Spleen (tissue), 11 donors: ENCODE results near the gene ZDHHC14. TPM values are rescaled to one million over a fixed set of nuclear protein-coding genes. Genes with fewer than 3 reads are reported as not detected.

Experiments used
- DNase-seq: peaks from one replicate; pipeline ENCODE4 v3.0.0-alpha.2; 2020
- H3K27ac ChIP-seq, 8 donors: fragments of 200-600 bp; sonication (generic) in 7 of 8; 1 replicate in 4 of 8; 2 replicates in 4 of 8; pipeline versions ENCODE4 v1.5.0 to v1.8.0; 2016 to 2021; ENCODE audit warnings: inconsistent platforms in 4 of 8, mild to moderate bottlenecking in 4 of 8, moderate library complexity in 1 of 8
- H3K27me3 ChIP-seq, 7 donors: fragments of 200-600 bp; sonication (generic) in 6 of 7; replicated peaks in 1 of 7; 1 replicate in 4 of 7; 2 replicates in 3 of 7; pipeline versions ENCODE4 v1.5.0 to v1.8.0; 2016 to 2021; ENCODE audit warnings: inconsistent platforms in 3 of 7, mild to moderate bottlenecking in 1 of 7
- H3K36me3 ChIP-seq, 6 donors: fragments of 200-600 bp; sonication (generic) in 5 of 6; 1 replicate in 4 of 6; 2 replicates in 2 of 6; pipeline versions ENCODE4 v1.5.0 to v1.8.0; 2016 to 2021; ENCODE audit warnings: inconsistent platforms in 2 of 6
- H3K4me1 ChIP-seq, 6 donors: fragments of 200-600 bp; sonication (generic) in 5 of 6; 1 replicate in 3 of 6; 2 replicates in 3 of 6; pipeline versions ENCODE4 v1.5.0 to v1.8.0; 2016 to 2021; ENCODE audit warnings: inconsistent platforms in 3 of 6
- H3K4me3 ChIP-seq, 8 donors: fragments of 200-600 bp; sonication (generic) in 7 of 8; 1 replicate in 4 of 8; 2 replicates in 4 of 8; pipeline versions ENCODE4 v1.5.0 to v1.8.0; 2016 to 2021; ENCODE audit warnings: inconsistent platforms in 4 of 8, mild to moderate bottlenecking in 4 of 8, moderate library complexity in 2 of 8
- H3K9me3 ChIP-seq, 8 donors: fragments of 200-600 bp; sonication (generic) in 7 of 8; 1 replicate in 4 of 8; 2 replicates in 4 of 8; pipeline versions ENCODE4 v1.5.0 to v1.8.0; 2016 to 2021; ENCODE audit warnings: inconsistent platforms in 4 of 8
- CTCF ChIP-seq, 11 experiments: fragments of 200-600 bp in 7 of 11; fragments of 450-650 bp in 4 of 11; sonication (generic) in 4 of 11; IDR thresholded peaks in 8 of 11; conservative IDR thresholded peaks in 3 of 11; 1 replicate in 7 of 11; 2 replicates in 4 of 11; pipeline versions ENCODE4 v1.4.0 to v1.8.0; 2016 to 2021; ENCODE audit warnings: antibody characterized with exemption in 11 of 11, inconsistent platforms in 4 of 11, mild to moderate bottlenecking in 1 of 11
- POLR2A ChIP-seq, 3 donors: fragments of 450-650 bp; IDR thresholded peaks; one replicate each; pipeline ENCODE4 v1.5.1; 2017; ENCODE audit warnings: antibody characterized with exemption in 3 of 3, mild to moderate bottlenecking in 1 of 3
- POLR2AphosphoS5 ChIP-seq, 3 donors: sonication (generic); formaldehyde crosslinking; IDR thresholded peaks; one replicate each; pipeline ENCODE4 v1.5.1; 2017; ENCODE audit warnings: antibody characterized with exemption in 3 of 3
- WGBS, 5 donors: extraction: QIAGEN DNeasy Blood & Tissue Kit in 3 of 5; methylation state at CpG; one replicate each; pipeline versions ENCODE4 v1.1.5 to v1.1.7; 2013 to 2018; 5-methylcytosine and 5-hydroxymethylcytosine counted together
- intact Hi-C: fragments of 100-400 bp; cut with DNase I; formaldehyde crosslinking; loops from one replicate; pipeline ENCODE4 v1.15.0; 2023; ENCODE audit warnings: low total_unique reads
- polyA plus RNA-seq, 3 donors: library from polyadenylated mRNA; stranded (reverse); fragments of 200-250 nt; gene quantifications; one replicate each; pipeline ENCODE4 v1.2.1, GENCODE V29; 2013
- total RNA-seq, 7 donors: library from RNA; depleted of rRNA in 3 of 7; stranded (reverse); fragments of >200 nt in 3 of 7; fragmentation: NEBNext Ultra II Directional in 4 of 7; extraction: Animal tissue kit (Norgen Biotek cat#: 25700) in 4 of 7; gene quantifications; one replicate each; pipeline versions ENCODE4 v1.1.0 to v1.2.1, GENCODE V29; 2016 to 2021
- donor health status: healthy with polysubstance abuse.
- donor health status: DM: no; HTN: no; CAD: no; lungs with moderate emphysema.
- donor health status: DM: no; HTN: no; CAD: no.
- donor health status: Bipolar disorder and iron deficiency.
- donor health status: healthy.
- donor health status: DM: no; HTN: no; CAD: no.
- donor health status: DM: yes; HTN: yes; CAD: no.

Gene ZDHHC14
- total and polyA plus RNA-seq, 10 donors: 7.8 to 18.2 (median 11.7) TPM

- Histone ChIP-seq H3K27me3 (no peaks in the 10 kb centered on the region), H3K27ac (no peak overlapping the region), H3K4me3 (no peak overlapping the region), H3K4me1 (no peaks in the 10 kb centered on the region), H3K9me3 (no peaks in the 10 kb centered on the region), H3K36me3 (peaks cover 0 to 24% (median 3%) of the 10 kb centered on the region in 6 donors)
- 78 to 94% (median 89%) methylated on average over 6 to 7 of the region's 7 CpGs for WGBS, 5 donors
- no peak for DNase-seq
- TF ChIP-seq POLR2AphosphoS5 (IDR thresholded peaks at IDR 0.05) (no peak), POLR2A (IDR thresholded peaks at IDR 0.05) (no peak), CTCF (IDR thresholded peaks at IDR 0.05 in 8 of 11, conservative IDR thresholded peaks at IDR 0.05 in 3 of 11) (no peak)
- intact Hi-C loops: no loop called here
These were observed 295.3 kb downstream of the ZDHHC14 start for GRCh38 chr6:157676241-157676640.

DNA sequence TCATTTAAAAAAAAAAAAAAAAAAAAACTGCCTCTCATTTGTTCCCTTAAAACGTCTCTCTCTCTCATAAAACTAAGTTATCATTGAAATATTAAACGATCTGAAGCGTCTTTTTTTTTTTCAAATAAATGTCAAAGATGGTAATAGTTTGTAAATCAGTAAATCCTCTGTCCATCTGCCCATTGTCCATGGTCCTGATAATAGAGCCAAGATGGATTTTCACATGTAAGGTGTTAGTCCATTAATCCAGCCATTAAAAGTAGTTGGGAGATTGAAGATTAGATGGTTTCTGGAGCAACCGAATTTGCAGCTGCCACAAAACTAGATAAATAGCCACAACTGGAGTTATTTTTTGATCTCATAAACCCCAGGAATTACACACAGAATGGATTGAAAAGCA is 296.2 kb downstream of the ZDHHC14 start:
- H3K36me3 ChIP-seq: peaks cover 0 to 24% (median 3%) of the 10 kb centered on the region in 6 donors
- H3K27ac ChIP-seq: no peak overlapping the region
- TF ChIP-seq POLR2A (IDR thresholded peaks at IDR 0.05) (no peak), POLR2AphosphoS5 (IDR thresholded peaks at IDR 0.05) (no peak), CTCF (IDR thresholded peaks at IDR 0.05 in 8 of 11, conservative IDR thresholded peaks at IDR 0.05 in 3 of 11) (no peak)
- H3K9me3 ChIP-seq: no peaks in the 10 kb centered on the region
- no peaks in the 10 kb centered on the region for H3K27me3 ChIP-seq
- H3K4me1 ChIP-seq: no peaks in the 10 kb centered on the region
- intact Hi-C loops: no loop called here
- WGBS, 5 donors: 90 to 95% (median 92%) methylated on average over 4 of the region's 4 CpGs
- no peak overlapping the region for H3K4me3 ChIP-seq
- DNase-seq: no peak

DNA sequence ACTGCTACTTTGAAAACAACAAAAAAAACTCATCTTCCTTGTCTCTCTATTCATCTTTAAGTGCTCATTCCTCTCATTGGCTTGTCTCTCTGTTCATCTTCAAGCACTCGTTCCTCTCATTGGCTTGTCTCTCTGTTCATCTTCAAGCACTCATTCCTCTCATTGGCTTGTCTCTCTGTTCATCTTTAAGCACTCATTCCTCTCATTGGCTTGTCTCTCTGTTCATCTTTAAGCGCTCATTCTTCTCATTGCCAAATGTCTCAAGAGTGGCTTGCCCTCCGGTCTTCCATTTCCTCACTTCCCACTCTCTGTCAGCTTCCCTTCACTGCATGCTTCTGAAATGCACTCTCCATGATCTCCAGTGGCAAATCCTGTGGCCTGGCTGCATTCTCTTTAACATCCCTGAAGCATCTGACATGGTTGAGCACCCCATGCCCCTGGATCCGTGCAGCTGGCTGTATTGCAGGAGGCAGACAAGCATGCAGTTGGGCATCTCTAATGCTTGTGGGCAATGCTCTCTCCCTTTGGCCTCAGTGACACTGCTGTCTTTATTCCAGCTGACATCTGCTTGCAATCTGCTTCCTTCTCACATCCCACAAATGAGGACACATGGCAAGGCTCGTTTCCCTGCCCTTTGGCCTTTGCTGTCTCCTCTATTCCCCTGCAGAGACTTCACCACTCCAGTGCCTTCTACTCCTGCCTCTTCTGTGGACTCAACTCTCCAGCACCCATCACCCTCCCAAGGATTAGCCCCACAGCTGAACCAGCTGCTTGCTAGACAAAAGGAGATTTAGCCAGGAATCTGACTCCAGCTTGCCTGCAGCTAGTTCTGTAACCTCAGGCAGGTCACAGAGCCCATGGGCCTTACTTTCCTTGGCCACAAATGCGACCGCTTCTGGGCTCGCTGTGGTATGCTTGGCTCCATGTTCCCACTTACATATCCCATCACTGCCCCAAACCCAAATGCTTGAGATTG is 298.9 kb downstream of the ZDHHC14 start:
- DNase-seq: no peak
- H3K27me3 ChIP-seq: no peaks in the 10 kb centered on the region
- H3K9me3 ChIP-seq: no peaks in the 10 kb centered on the region
- H3K4me3 ChIP-seq: no peak overlapping the region
- WGBS, 5 donors: 84 to 90% (median 86%) methylated on average over 8 of the region's 8 CpGs
- peaks cover 0 to 6% (median 0%) of the 10 kb centered on the region in 6 donors for H3K36me3 ChIP-seq
- TF ChIP-seq POLR2A (IDR thresholded peaks at IDR 0.05) (no peak), CTCF (IDR thresholded peaks at IDR 0.05 in 8 of 11, conservative IDR thresholded peaks at IDR 0.05 in 3 of 11) (no peak), POLR2AphosphoS5 (IDR thresholded peaks at IDR 0.05) (no peak)
- intact Hi-C loops: no loop called here
- no peaks in the 10 kb centered on the region for H3K4me1 ChIP-seq
- H3K27ac ChIP-seq: no peak overlapping the region

- TF ChIP-seq POLR2A (IDR thresholded peaks at IDR 0.05): no peak
- no peak for TF ChIP-seq POLR2AphosphoS5 (IDR thresholded peaks at IDR 0.05)
- TF ChIP-seq CTCF (IDR thresholded peaks at IDR 0.05 in 8 of 11, conservative IDR thresholded peaks at IDR 0.05 in 3 of 11): no peak
- no peaks in the 10 kb centered on the region for H3K27me3 ChIP-seq
- DNase-seq: no peak
- no peak overlapping the region for H3K4me3 ChIP-seq
- H3K9me3 ChIP-seq: no peaks in the 10 kb centered on the region
- intact Hi-C loops: no loop called here
- no peaks in the 10 kb centered on the region for H3K4me1 ChIP-seq
- peaks cover 0 to 6% (median 0%) of the 10 kb centered on the region in 6 donors for H3K36me3 ChIP-seq
- WGBS, 5 donors: 77 to 88% (median 83%) methylated on average over 18 of the region's 18 CpGs
- no peak overlapping the region for H3K27ac ChIP-seq
These were observed 300.2 kb downstream of the ZDHHC14 start for GRCh38 chr6:157681041-157681650.
